HG03520 (cell line): ENCODE results near the gene RADX.

Experiments used
- ATAC-seq: cut with Tn5 transposase; IDR thresholded peaks from one replicate; pipeline ENCODE4 v1.9.1; 2021; ENCODE audit warnings: mild to moderate bottlenecking, moderate library complexity; ENCODE audit not compliant: unreplicated experiment

Gene RADX

GRCh38 chrX:106680716-106681115, 68.9 kb downstream of the RADX start:
- ATAC-seq = no peak

- ATAC-seq = no peak
Measured at GRCh38 chrX:106684207-106684606, 72.4 kb downstream of the RADX start.

GRCh38 chrX:106692425-106693065, 80.8 kb downstream of the RADX start:
- ATAC-seq = no peak

GRCh38 chrX:106696502-106696901, 84.7 kb downstream of the RADX start:
- ATAC-seq = no peak

GRCh38 chrX:106698693-106699092, 86.9 kb downstream of the RADX start:
- no peak for ATAC-seq

- no peak for ATAC-seq
Measured at GRCh38 chrX:106702636-106703035, 90.9 kb downstream of the RADX start.

- no peak for ATAC-seq
Measured at GRCh38 chrX:106706466-106706865, 94.7 kb downstream of the RADX start.

- ATAC-seq = no peak
Measured at GRCh38 chrX:106707771-106708454, 96.1 kb downstream of the RADX start.

- ATAC-seq = no peak
Measured at GRCh38 chrX:106710771-106711170, 99.0 kb downstream of the RADX start.

GRCh38 chrX:106711375-106711774, 99.6 kb downstream of the RADX start:
- no peak for ATAC-seq

- ATAC-seq = no peak
Measured at GRCh38 chrX:106716004-106716403, 104.2 kb downstream of the RADX start.

- ATAC-seq = no peak
Measured at GRCh38 chrX:106716463-106716862, 104.7 kb downstream of the RADX start.

GRCh38 chrX:106718709-106719108, 106.9 kb downstream of the RADX start:
- ATAC-seq = no peak

GRCh38 chrX:106725931-106726330, 114.2 kb downstream of the RADX start:
- ATAC-seq = no peak

GRCh38 chrX:106726485-106727437, 115.0 kb downstream of the RADX start, which contains the start of gene RNF128:
TSS of gene RNF128 (plus strand) at chrX:106726701. CDS start at chrX:106726914, 213 bp downstream.
- ATAC-seq = no peak

GRCh38 chrX:106728337-106728736, 116.6 kb downstream of the RADX start:
- no peak for ATAC-seq
